GM10847 (cell line): ENCODE results near the gene UGT1A8.

Source experiments
- POLR2A ChIP-seq: IDR thresholded peaks from 2 replicates; pipeline ENCODE4 v1.6.1; 2011; ENCODE audit not compliant: insufficient read length; ENCODE audit errors: extremely low read depth

Gene UGT1A8

GRCh38 chr2:233799716-233800115 lies 182.3 kb downstream of the UGT1A8 start:
- TF ChIP-seq POLR2A: no peak

- TF ChIP-seq POLR2A: no peak
Measured at GRCh38 chr2:233800208-233800607, 182.8 kb downstream of the UGT1A8 start.

DNA sequence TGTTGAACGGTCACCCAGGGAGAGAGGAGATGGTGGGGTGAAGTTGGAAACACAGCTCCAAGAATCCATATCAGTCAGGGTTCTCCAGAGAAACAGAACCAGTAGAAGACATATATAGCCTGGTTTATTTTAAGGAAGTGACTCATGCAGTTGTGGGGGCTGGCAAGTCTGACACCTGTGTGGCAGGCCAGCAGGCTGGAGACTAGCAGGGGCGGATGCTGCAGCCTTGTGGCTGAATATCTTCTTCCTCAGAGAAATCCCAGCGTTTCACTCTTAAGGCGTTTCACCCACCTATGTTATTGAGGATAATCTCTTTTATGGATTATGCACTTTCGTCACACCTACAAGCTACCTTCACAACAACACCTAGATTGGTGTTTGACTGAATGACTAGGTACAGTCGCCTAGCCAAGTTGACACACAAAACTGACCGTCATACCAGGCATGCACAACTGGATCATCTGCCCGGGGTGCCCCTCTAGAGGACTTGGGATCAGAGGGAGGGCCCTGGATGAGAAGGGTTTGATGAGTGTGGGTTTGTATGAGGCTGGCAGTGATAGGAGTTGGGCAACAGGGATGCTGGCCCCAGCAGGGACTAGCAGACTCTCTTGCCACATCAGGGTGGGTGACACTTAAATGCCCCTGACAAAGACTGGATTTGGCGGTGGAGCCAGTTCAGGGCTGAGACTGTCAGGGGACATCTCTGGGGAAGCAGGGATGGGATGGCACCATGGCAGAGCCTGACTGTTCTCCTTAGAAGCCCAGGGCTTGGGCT lies 184.1 kb downstream of the UGT1A8 start:
- no peak for TF ChIP-seq POLR2A

DNA sequence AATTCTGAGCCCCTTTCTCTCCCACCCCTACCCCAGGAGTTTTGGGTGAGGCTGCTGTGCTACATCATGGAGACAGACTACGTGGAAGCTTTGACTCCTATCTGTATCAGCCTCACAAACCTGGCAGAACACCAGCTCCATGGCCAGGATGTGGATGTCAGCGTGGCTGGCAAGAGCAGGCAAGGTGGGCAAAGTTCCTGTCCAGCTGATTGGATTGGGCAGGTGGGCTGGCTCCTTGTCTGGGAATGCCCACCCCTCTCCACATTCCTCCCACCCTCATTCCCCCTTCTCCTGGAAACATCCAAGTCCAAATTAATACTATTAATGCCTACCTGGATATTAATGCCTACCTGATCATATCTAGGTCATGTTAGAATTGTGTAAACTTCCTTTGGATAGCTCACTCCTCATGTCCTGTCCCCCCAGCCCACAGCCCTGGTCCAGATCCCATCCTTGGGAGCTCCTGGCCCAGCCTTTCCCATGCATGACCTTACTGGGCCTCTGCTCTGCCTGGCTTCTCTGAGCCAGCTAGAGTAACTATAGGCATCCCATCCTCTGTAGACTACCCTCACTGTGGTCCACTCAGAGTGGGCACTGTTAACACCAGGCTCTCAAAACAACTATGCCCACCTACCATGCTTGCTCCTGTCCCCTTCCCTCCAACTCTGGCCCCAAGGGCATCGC lies 184.8 kb downstream of the UGT1A8 start:
- no peak for TF ChIP-seq POLR2A

GRCh38 chr2:233803292-233803911 lies 186.0 kb downstream of the UGT1A8 start:
- no peak for TF ChIP-seq POLR2A

- TF ChIP-seq POLR2A: no peak
Measured at GRCh38 chr2:233803994-233804393, 186.6 kb downstream of the UGT1A8 start.

DNA sequence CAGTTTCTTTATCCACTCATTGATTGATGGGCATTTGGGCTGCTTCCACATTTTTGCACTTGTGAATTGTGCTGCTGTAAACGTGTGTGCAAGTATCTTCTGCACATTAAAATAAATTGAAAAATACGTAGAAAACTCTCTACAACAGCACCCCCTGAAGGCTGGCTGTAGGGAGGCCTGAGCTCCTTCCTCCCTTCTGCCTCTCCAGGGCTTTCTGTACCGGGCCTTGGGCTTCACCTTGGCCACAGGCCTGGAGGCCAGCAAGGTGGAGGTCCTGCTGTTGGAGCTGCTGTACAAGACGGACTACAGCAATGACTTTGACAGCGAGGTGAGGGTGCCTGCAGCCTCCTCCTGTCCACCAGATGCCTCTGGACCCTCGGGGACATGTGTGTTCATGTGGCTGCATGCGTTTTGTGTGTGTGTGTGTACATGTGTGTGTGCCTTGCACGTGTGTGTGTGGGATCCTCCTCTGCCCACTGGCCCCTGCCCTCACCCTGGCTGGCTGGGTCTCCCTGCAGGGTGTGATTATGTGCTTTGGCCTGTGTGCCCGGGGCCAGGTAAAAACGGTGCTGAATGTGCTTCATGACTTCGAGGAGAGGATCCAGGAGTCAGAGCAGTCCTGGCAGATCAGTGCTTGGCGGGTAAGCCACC lies 189.9 kb downstream of the UGT1A8 start:
- TF ChIP-seq POLR2A: no peak

GRCh38 chr2:233807966-233808935 lies 190.8 kb downstream of the UGT1A8 start:
- no peak for TF ChIP-seq POLR2A

DNA sequence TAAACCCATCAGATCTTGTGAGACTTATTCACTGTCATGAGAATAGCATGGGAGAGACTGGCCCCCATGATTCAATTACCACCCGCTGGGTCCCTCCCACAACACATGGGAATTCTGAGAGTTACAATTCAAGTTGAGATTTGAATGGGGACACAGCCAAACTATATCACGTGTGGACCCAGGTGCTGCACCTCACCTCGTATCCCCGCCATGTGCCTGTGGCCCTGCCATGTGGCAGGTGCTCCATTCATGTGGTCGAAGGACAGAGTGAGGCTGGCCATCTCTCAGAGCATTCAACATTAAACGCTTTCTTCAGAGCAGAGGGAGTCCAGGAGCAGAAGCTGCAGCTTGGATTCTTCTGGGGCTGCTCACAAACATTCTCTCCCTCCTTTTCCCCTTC lies 193.0 kb downstream of the UGT1A8 start:
- no peak for TF ChIP-seq POLR2A

- no peak for TF ChIP-seq POLR2A
Measured at GRCh38 chr2:233811087-233811486, 193.7 kb downstream of the UGT1A8 start.

GRCh38 chr2:233811732-233812131 lies 194.3 kb downstream of the UGT1A8 start:
- no peak for TF ChIP-seq POLR2A

DNA sequence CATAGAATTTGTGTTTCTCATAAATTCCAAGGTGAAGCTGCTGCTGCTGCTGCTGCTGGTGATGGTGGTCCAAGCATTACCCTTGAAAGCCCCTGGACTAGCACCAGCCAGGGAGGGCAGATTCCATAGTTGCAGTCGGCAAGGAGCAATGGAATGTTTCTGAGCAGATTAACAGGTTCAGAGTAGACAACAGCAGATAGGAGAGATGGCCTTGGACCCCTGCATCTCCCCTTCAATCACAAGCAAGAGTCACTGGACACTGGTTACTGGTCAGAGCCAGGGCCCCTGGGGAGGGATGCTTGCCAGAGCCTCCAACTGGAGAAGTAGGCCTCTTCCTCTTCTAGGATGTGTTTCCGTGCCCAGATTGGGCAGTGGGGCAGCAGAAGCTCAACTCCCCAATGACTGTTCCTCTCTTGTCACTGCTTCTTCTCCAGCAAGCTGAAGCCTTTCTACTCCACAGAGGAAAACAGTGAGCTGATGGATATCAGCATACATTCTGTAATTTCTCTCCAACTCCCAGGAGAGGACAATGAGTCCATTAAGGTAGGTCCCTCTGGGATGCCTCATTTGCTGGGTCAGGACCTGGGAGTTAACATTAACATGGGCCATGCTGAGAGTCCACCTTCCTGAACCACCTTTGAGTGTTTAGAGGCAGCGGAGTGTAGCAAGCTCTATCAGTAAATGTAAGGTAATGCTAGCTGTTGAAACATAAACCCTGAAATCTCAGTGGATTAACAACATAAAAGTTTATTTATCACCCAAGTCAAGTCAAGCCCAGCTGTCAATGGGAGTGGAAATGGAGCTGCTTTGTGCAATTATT lies 196.0 kb downstream of the UGT1A8 start:
- no peak for TF ChIP-seq POLR2A

- no peak for TF ChIP-seq POLR2A
Measured at GRCh38 chr2:233814056-233814835, 196.8 kb downstream of the UGT1A8 start.

DNA sequence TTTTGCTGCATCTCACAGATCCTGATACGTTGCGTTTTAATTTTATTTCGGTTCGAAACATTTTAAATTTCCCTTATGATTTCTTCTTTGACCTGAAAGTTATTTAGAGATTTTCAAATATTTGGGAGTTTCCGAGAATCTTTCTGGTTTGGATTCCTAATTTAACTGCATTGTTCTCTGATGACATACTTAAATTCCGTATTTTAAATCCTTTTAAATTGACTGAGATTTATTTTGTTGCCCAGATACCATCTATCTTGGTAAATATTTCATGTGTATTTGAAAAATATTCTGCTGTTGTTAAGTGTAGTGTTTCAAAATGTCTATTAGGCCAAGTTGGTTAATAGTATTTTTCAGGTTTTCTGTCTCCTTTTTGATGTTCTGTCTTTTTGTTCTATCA lies 198.4 kb downstream of the UGT1A8 start:
- no peak for TF ChIP-seq POLR2A
